ENCODE measurements around the gene INHBC.

Gene INHBC

DNA sequence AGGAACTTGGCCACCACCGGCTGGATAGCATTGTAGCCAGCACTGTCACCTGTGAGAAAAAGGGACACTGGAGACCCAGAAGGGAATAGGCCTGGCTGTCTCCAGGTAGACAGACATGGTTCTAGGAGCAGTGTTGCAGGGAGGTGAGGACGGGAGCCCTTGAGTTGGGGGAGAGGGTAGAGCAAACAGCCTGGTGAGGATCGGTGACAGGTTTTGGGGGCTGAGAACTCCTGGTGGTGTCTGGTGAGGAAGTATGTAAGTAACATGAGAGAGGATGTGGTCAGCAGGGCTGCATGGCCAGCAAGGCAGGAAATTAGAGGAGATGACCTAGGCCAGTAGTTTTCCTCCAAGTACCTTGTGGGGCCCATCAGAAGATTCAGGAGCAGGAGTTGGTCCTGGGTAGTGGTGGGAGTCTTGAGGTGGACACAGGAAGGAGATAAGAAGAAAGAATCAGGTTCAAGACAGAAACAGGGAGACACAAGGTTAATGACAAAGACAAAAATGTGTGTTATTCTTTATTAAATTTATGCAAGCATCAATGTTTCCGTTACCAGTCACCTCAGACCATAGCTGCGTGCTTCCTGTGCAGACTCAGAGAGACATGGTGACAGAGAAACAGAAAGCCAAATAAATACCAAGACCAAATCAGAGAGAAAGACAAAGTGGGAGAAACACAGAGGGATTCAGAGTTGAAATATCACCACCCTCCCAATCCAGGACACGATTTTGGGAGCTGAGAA is 45.0 kb downstream of the INHBC start, which contains the start of gene ARHGAP9:
ARHGAP9 (minus strand) TSS at position 491 of the 740 bp plus-strand sequence; CDS start at position 31, 460 bp downstream.
- H3K4me3 ChIP-seq (ENCODE audit: low read length in 2 of 2), result no peak within 1 kb of the TSS
- DNase-seq (ENCODE audit: low spot score), result no peak
- no CpG with 5 or more reads among the region's 6 CpGs for WGBS, 2 donors (ENCODE audit: extremely low coverage in 2 of 2, insufficient read length in 2 of 2, insufficient replicate concordance in 1 of 2)

DNA sequence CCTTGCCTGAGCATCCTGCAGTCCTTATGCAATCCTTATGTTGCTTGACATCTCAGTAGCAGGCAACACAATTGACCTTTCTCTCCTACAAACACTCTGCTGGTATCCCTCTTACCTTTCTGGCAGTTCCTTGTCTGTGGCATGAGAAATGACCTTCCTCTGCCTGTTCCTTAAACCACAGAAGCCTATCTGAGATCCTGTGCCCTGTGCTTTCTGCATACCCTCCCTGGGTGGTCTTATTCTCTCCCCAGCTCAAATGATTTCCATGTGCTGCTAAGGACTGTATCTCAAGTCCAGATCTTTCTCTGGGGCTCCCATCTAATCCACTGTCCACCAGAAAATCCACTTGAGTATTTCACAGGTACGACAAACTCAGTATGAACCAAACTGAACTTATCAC is 47.1 kb downstream of the INHBC start:
- Histone ChIP-seq H3K23ac (ENCODE audit: low read depth, low read length, poor library complexity) (no peak overlapping the region), H2BK15ac (ENCODE audit: low read length) (no peak overlapping the region), H2BK120ac (ENCODE audit: low read depth, low read length) (no peak overlapping the region), H4K91ac (ENCODE audit: low read depth, low read length, poor library complexity) (no peak overlapping the region), H3K4ac (ENCODE audit: low read length) (no peak overlapping the region), H2AK5ac (ENCODE audit: low read depth, low read length) (no peak overlapping the region), H3K9me3 (replicated peaks in 1 of 2; ENCODE audit: control insufficient read depth in 2 of 2, insufficient read depth in 1 of 2, low read depth in 1 of 2, low read length in 2 of 2) (no peaks in the 10 kb centered on the region), H3K79me1 (ENCODE audit: low read depth, low read length) (no peaks in the 10 kb centered on the region), H3K4me3 (ENCODE audit: low read length in 2 of 2) (no peak overlapping the region), H3K36me3 (replicated peaks in 1 of 2; ENCODE audit: control insufficient read depth in 2 of 2, insufficient read depth in 2 of 2, low read length in 2 of 2) (no peaks in the 10 kb centered on the region), H2BK5ac (ENCODE audit: low read length) (no peak overlapping the region), H2BK12ac (ENCODE audit: low read length) (no peak overlapping the region), H3K27me3 (ENCODE audit: control insufficient read depth in 3 of 3, insufficient read depth in 3 of 3, low read depth in 1 of 3, low read length in 3 of 3) (peaks cover 3 to 29% (median 29%) of the 10 kb centered on the region in 3 experiments), H3K27ac (replicated peaks; ENCODE audit: low read length) (no peak overlapping the region), H3K4me1 (ENCODE audit: control insufficient read depth in 2 of 2, insufficient read depth in 1 of 2, low read depth in 1 of 2, low read length in 2 of 2) (peaks cover 0 to 12% of the 10 kb centered on the region in 2 donors), H3K14ac (ENCODE audit: low read length) (no peak overlapping the region), H3K4me2 (ENCODE audit: insufficient read depth, low read length, poor library complexity, severe bottlenecking) (no peak overlapping the region), H4K8ac (ENCODE audit: low read depth, low read length) (no peak overlapping the region), H2AFZ (ENCODE audit: low read length) (peak overlapping the region; percentile 54), H3K18ac (ENCODE audit: low read length) (no peak overlapping the region), H3K9ac (ENCODE audit: low read depth, low read length, poor library complexity) (no peak overlapping the region)
- no peak for DNase-seq (ENCODE audit: low spot score)
- no CpG with 5 or more reads among the region's 1 CpG for WGBS, 2 donors (ENCODE audit: extremely low coverage in 2 of 2, insufficient read length in 2 of 2, insufficient replicate concordance in 1 of 2)

More for the DNA sequence above, 45.0 kb downstream of the INHBC start, which contains the start of gene ARHGAP9:
- Histone ChIP-seq H3K9me3 (replicated peaks in 1 of 2; ENCODE audit: control insufficient read depth in 2 of 2, insufficient read depth in 1 of 2, low read depth in 1 of 2, low read length in 2 of 2) (peaks cover 0 to 2% of the 10 kb centered on the region in 2 donors), H3K4ac (ENCODE audit: low read length) (no peak within 1 kb of the TSS), H2AK5ac (ENCODE audit: low read depth, low read length) (no peak within 1 kb of the TSS), H4K91ac (ENCODE audit: low read depth, low read length, poor library complexity) (no peak within 1 kb of the TSS), H3K4me1 (ENCODE audit: control insufficient read depth in 2 of 2, insufficient read depth in 1 of 2, low read depth in 1 of 2, low read length in 2 of 2) (peaks cover 5 to 23% of the 10 kb centered on the region in 2 donors), H3K14ac (ENCODE audit: low read length) (no peak within 1 kb of the TSS), H4K8ac (ENCODE audit: low read depth, low read length) (no peak within 1 kb of the TSS), H2AFZ (ENCODE audit: low read length) (no peak within 1 kb of the TSS), H2BK120ac (ENCODE audit: low read depth, low read length) (no peak within 1 kb of the TSS), H3K4me2 (ENCODE audit: insufficient read depth, low read length, poor library complexity, severe bottlenecking) (no peak within 1 kb of the TSS), H2BK12ac (ENCODE audit: low read length) (no peak within 1 kb of the TSS), H2BK15ac (ENCODE audit: low read length) (no peak within 1 kb of the TSS), H3K36me3 (replicated peaks in 1 of 2; ENCODE audit: control insufficient read depth in 2 of 2, insufficient read depth in 2 of 2, low read length in 2 of 2) (no peaks in the 10 kb centered on the region), H3K27ac (replicated peaks; ENCODE audit: low read length) (no peak within 1 kb of the TSS), H3K23ac (ENCODE audit: low read depth, low read length, poor library complexity) (no peak within 1 kb of the TSS), H3K9ac (ENCODE audit: low read depth, low read length, poor library complexity) (no peak within 1 kb of the TSS), H3K18ac (ENCODE audit: low read length) (no peak within 1 kb of the TSS), H3K27me3 (ENCODE audit: control insufficient read depth in 3 of 3, insufficient read depth in 3 of 3, low read depth in 1 of 3, low read length in 3 of 3) (peaks cover 21 to 51% (median 50%) of the 10 kb centered on the region in 3 experiments), H3K79me1 (ENCODE audit: low read depth, low read length) (no peaks in the 10 kb centered on the region), H2BK5ac (ENCODE audit: low read length) (no peak within 1 kb of the TSS)

DNA sequence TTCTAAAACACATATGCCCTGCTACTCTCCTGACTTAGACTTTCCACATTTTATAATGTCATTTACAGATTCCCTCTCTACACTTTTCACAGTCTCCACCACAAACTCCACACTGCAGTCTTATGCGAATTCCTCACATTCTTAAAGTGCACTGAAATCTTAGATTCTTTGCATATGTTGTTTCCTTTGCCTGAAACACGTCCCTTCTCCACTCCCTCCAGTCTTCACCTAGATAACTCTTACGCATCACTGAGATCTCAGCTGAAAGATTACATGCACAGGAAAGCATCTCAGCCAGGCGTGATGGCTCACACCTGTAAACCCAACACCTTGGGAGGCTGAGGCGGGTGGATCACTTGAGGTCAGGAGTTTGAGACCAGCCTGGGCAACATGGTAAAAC is 48.9 kb downstream of the INHBC start:
- no peak for DNase-seq (ENCODE audit: low spot score)
- Histone ChIP-seq H3K79me1 (ENCODE audit: low read depth, low read length) (peaks cover 5% of the 10 kb centered on the region), H3K4ac (ENCODE audit: low read length) (no peak overlapping the region), H2BK120ac (ENCODE audit: low read depth, low read length) (no peak overlapping the region), H3K4me3 (ENCODE audit: low read length in 2 of 2) (no peak overlapping the region), H3K4me1 (ENCODE audit: control insufficient read depth in 2 of 2, insufficient read depth in 1 of 2, low read depth in 1 of 2, low read length in 2 of 2) (peaks cover 0 to 2% of the 10 kb centered on the region in 2 donors), H3K14ac (ENCODE audit: low read length) (no peak overlapping the region), H2BK12ac (ENCODE audit: low read length) (no peak overlapping the region), H3K4me2 (ENCODE audit: insufficient read depth, low read length, poor library complexity, severe bottlenecking) (no peak overlapping the region), H2BK5ac (ENCODE audit: low read length) (no peak overlapping the region), H4K8ac (ENCODE audit: low read depth, low read length) (no peak overlapping the region), H3K23ac (ENCODE audit: low read depth, low read length, poor library complexity) (no peak overlapping the region), H3K27me3 (ENCODE audit: control insufficient read depth in 3 of 3, insufficient read depth in 3 of 3, low read depth in 1 of 3, low read length in 3 of 3) (peaks cover 0 to 15% (median 13%) of the 10 kb centered on the region in 3 experiments), H3K9ac (ENCODE audit: low read depth, low read length, poor library complexity) (no peak overlapping the region), H4K91ac (ENCODE audit: low read depth, low read length, poor library complexity) (no peak overlapping the region), H3K36me3 (replicated peaks in 1 of 2; ENCODE audit: control insufficient read depth in 2 of 2, insufficient read depth in 2 of 2, low read length in 2 of 2) (no peaks in the 10 kb centered on the region), H3K9me3 (replicated peaks in 1 of 2; ENCODE audit: control insufficient read depth in 2 of 2, insufficient read depth in 1 of 2, low read depth in 1 of 2, low read length in 2 of 2) (no peaks in the 10 kb centered on the region), H2AK5ac (ENCODE audit: low read depth, low read length) (no peak overlapping the region), H2BK15ac (ENCODE audit: low read length) (no peak overlapping the region), H3K27ac (replicated peaks; ENCODE audit: low read length) (no peak overlapping the region), H2AFZ (ENCODE audit: low read length) (peak overlapping the region; percentile 25), H3K18ac (ENCODE audit: low read length) (no peak overlapping the region)
- no CpG with 5 or more reads among the region's 5 CpGs for WGBS, 2 donors (ENCODE audit: extremely low coverage in 2 of 2, insufficient read length in 2 of 2, insufficient replicate concordance in 1 of 2)

DNA sequence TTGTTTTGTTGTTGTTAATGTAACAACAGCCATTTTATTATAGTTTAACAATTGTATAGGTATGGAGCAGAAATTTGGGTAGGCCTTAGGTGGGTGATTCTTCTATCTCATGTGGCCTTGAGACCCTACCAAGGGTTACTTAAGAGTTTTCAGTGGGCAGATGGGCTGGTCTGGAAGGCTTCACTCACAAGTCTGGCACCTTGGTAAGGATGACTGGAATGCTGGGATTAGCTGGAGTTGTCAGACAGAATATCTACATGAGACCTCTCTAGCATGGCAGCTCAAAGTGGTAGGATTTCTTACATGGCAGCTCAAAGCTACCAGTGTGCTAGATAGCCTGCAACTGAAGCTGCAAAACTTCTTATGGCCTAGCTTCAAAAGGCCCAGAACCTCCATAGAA is 51.1 kb downstream of the INHBC start:
- H2BK12ac ChIP-seq (ENCODE audit: low read length), result no peak overlapping the region
- peaks cover 12 to 22% of the 10 kb centered on the region in 2 donors for H3K36me3 ChIP-seq (replicated peaks in 1 of 2; ENCODE audit: control insufficient read depth in 2 of 2, insufficient read depth in 2 of 2, low read length in 2 of 2)
- no peak overlapping the region for H2BK120ac ChIP-seq (ENCODE audit: low read depth, low read length)
- no peak overlapping the region for H4K8ac ChIP-seq (ENCODE audit: low read depth, low read length)
- H3K4me3 ChIP-seq (ENCODE audit: low read length in 2 of 2), result no peak overlapping the region
- no peak overlapping the region for H2BK5ac ChIP-seq (ENCODE audit: low read length)
- H3K4me2 ChIP-seq (ENCODE audit: insufficient read depth, low read length, poor library complexity, severe bottlenecking), result no peak overlapping the region
- peaks cover 0 to 3% (median 0%) of the 10 kb centered on the region in 3 experiments for H3K27me3 ChIP-seq (ENCODE audit: control insufficient read depth in 3 of 3, insufficient read depth in 3 of 3, low read depth in 1 of 3, low read length in 3 of 3)
- H2BK15ac ChIP-seq (ENCODE audit: low read length), result no peak overlapping the region
- H3K14ac ChIP-seq (ENCODE audit: low read length), result no peak overlapping the region
- H3K9me3 ChIP-seq (replicated peaks in 1 of 2; ENCODE audit: control insufficient read depth in 2 of 2, insufficient read depth in 1 of 2, low read depth in 1 of 2, low read length in 2 of 2), result no peaks in the 10 kb centered on the region
- no peak for DNase-seq (ENCODE audit: low spot score)
- no peak overlapping the region for H2AK5ac ChIP-seq (ENCODE audit: low read depth, low read length)
- no peak overlapping the region for H3K23ac ChIP-seq (ENCODE audit: low read depth, low read length, poor library complexity)
- no peak overlapping the region for H4K91ac ChIP-seq (ENCODE audit: low read depth, low read length, poor library complexity)
- H3K79me1 ChIP-seq (ENCODE audit: low read depth, low read length), result peaks cover 10% of the 10 kb centered on the region
- no peak overlapping the region for H3K27ac ChIP-seq (replicated peaks; ENCODE audit: low read length)
- H3K18ac ChIP-seq (ENCODE audit: low read length), result no peak overlapping the region
- peak overlapping the region; percentile 23 for H2AFZ ChIP-seq (ENCODE audit: low read length)
- H3K4me1 ChIP-seq (ENCODE audit: control insufficient read depth in 2 of 2, insufficient read depth in 1 of 2, low read depth in 1 of 2, low read length in 2 of 2), result peaks cover 3 to 6% of the 10 kb centered on the region in 2 donors
- no peak overlapping the region for H3K9ac ChIP-seq (ENCODE audit: low read depth, low read length, poor library complexity)
- H3K4ac ChIP-seq (ENCODE audit: low read length), result no peak overlapping the region

Measured in neuronal stem cell (in vitro differentiated cells).